GM12878 (cell line): ENCODE data around the gene HIVEP3. TPM values are rescaled to one million over a fixed set of nuclear protein-coding genes. Genes with fewer than 3 reads are reported as not detected.

Source experiments
- ATAC-seq: fragments of 200-7000 bp; cut with Tn5 transposase; 3 replicates; pipeline ENCODE4 v1.9.1; 2020; ENCODE audit warnings: mild to moderate bottlenecking, moderate library complexity
- BruUV-seq: library from RNA; stranded (reverse); fragments of 400-500 nt; replicated peaks from 2 replicates; lab custom pipeline; 2021; lab: Mats Ljungman, UMichigan
- CTCF ChIA-PET: fragments of 300-600 bp; sonication (Branson Sonifier 250); formaldehyde crosslinking; extraction: SDS; loops from one replicate; lab custom pipeline; 2021; ENCODE audit warnings: inconsistent platforms; lab: Yijun Ruan, JAX
- POLR2A ChIA-PET: fragments of 350-600 bp; formaldehyde crosslinking; extraction: SDS; loops from one replicate; lab custom pipeline; 2021; ENCODE audit warnings: inconsistent platforms; lab: Charles Lee
- RAD21 ChIA-PET: fragments of 300-600 bp; sonication (Branson Sonifier 250); formaldehyde crosslinking; loops from one replicate; lab custom pipeline; 2023; ENCODE audit warnings: antibody characterized with exemption; ENCODE audit not compliant: unreplicated experiment; lab: Charles Lee
- SMC1A ChIA-PET: fragments of 300-600 bp; sonication (Branson Sonifier 250); formaldehyde crosslinking; loops from one replicate; lab custom pipeline; 2023; ENCODE audit not compliant: unreplicated experiment, uncharacterized antibody; lab: Charles Lee
- DNase-seq: peaks from one replicate; pipeline ENCODE4 v3.0.0-alpha.2; 2011; ENCODE audit warnings: low read depth, low spot score
- FAIRE-seq: peaks from 3 replicates; lab custom pipeline; 2011; peaks lifted over from hg19 to GRCh38; lab: Jason Lieb, UNC
- H2AFZ ChIP-seq: 2 replicates; pipeline ENCODE4 v1.6.0; 2011; ENCODE audit warnings: low read depth, low read length, control low read depth; ENCODE audit not compliant: control insufficient read depth
- H3K27ac ChIP-seq: 2 replicates; pipeline ENCODE4 v1.5.1; 2011; ENCODE audit warnings: control low read depth; ENCODE audit not compliant: control insufficient read depth, insufficient read depth
- H3K27me3 ChIP-seq, 2 experiments: replicated peaks in 1 of 2; 2 replicates each; pipeline versions ENCODE4 v1.6.0 to v1.6.1; 2011; ENCODE audit warnings: low read length in 1 of 2; ENCODE audit not compliant: control insufficient read depth in 2 of 2, insufficient read depth in 2 of 2
- H3K36me3 ChIP-seq, 2 experiments: 2 replicates each; pipeline ENCODE4 v1.5.1; 2011; ENCODE audit warnings: low read length in 1 of 2; ENCODE audit not compliant: control insufficient read depth in 2 of 2, insufficient read depth in 2 of 2
- H3K4me1 ChIP-seq: 2 replicates; pipeline ENCODE4 v1.6.1; 2011; ENCODE audit warnings: mild to moderate bottlenecking, low read length, moderate library complexity, mixed read lengths; ENCODE audit not compliant: control insufficient read depth, insufficient read depth
- H3K4me2 ChIP-seq: 2 replicates; pipeline ENCODE4 v1.6.0; 2011; ENCODE audit warnings: control low read depth; ENCODE audit not compliant: control insufficient read depth, insufficient read depth
- H3K4me3 ChIP-seq: fragments of 200-600 bp; sonication (generic); 2 replicates; pipeline ENCODE4 v1.5.1; 2016
- H3K79me2 ChIP-seq: 2 replicates; pipeline ENCODE4 v1.6.0; 2011; ENCODE audit warnings: low read length; ENCODE audit not compliant: control insufficient read depth, insufficient read depth
- H3K9ac ChIP-seq: 2 replicates; pipeline ENCODE4 v1.8.0; 2011; ENCODE audit warnings: low read length, control low read depth, mixed read lengths; ENCODE audit not compliant: control insufficient read depth, insufficient read depth
- H3K9me3 ChIP-seq: replicated peaks from 3 replicates; pipeline ENCODE4 v1.5.1; 2011; ENCODE audit warnings: mild to moderate bottlenecking, low read length; ENCODE audit not compliant: control insufficient read depth, insufficient read depth
- H4K20me1 ChIP-seq: 2 replicates; pipeline ENCODE4 v1.6.0; 2011; ENCODE audit not compliant: control insufficient read depth, insufficient read depth
- CEBPB ChIP-seq, 2 experiments: fragments of 150-350 bp in 1 of 2; IDR thresholded peaks; 2 replicates each; pipeline ENCODE4 v1.6.1; 2012 to 2014; ENCODE audit warnings: low read depth in 2 of 2, low read length in 2 of 2, borderline replicate concordance in 1 of 2, inconsistent platforms in 1 of 2
- HCFC1 ChIP-seq: fragments of 150-350 bp; IDR thresholded peaks from 2 replicates; pipeline ENCODE4 v1.6.1; 2014; ENCODE audit warnings: low read length
- MTA3 ChIP-seq: IDR thresholded peaks from 2 replicates; pipeline ENCODE4 v1.6.1; 2012; ENCODE audit warnings: low read length, inconsistent platforms, borderline replicate concordance
- RCOR1 ChIP-seq: conservative IDR thresholded peaks from 2 replicates; pipeline ENCODE4 v1.6.1; 2012; ENCODE audit warnings: low read depth, low read length, improper control_type of control experiment
- STAT1 ChIP-seq: fragments of 450-650 bp; conservative IDR thresholded peaks from 2 replicates; pipeline ENCODE4 v1.6.1; 2014; ENCODE audit warnings: antibody characterized with exemption, mild to moderate bottlenecking
- TCF3 ChIP-seq: IDR thresholded peaks from 2 replicates; pipeline ENCODE4 v1.6.1; 2012; ENCODE audit warnings: low read depth, mild to moderate bottlenecking, low read length, borderline replicate concordance; ENCODE audit not compliant: insufficient read depth
- WGBS: methylation state at CpG from one replicate; pipeline ENCODE4 v1.1.6; 2016; ENCODE audit warnings: low lambda C conversion rate; ENCODE audit not compliant: insufficient replicate concordance, insufficient coverage; ENCODE audit errors: missing lambda C conversion rate; 5-methylcytosine and 5-hydroxymethylcytosine counted together
- in situ Hi-C: fragments of 300-500 bp; cut with MboI; formaldehyde crosslinking; loops from 9 replicates; pipeline ENCODE4 v1.14.3; 2018; ENCODE audit warnings: mixed read lengths
- intact Hi-C: fragments of 100-400 bp; cut with micrococcal nuclease; formaldehyde crosslinking; loops from one replicate; pipeline ENCODE4 v1.14.2; 2022; ENCODE audit not compliant: unreplicated experiment
- polyA plus RNA-seq, 11 experiments: library from polyadenylated mRNA; depleted of rRNA in 4 of 11; unstranded in 6 of 11; stranded (reverse) in 5 of 11; fragments of >200 nt; fragmentation: Nextera tagmentation in 4 of 11; fragmentation: Illumina TruSeq in 1 of 11; extraction: Ambion mirVana in 4 of 11; extraction: Trizol in 1 of 11; gene quantifications; 1 replicate in 1 of 11; 2 replicates in 10 of 11; pipeline versions ENCODE4 v1.2.1 to v1.2.3, GENCODE V29; 2011 to 2016; ENCODE audit warnings: inconsistent platforms in 2 of 11, missing spikeins in 2 of 11, low read depth in 1 of 11
- total RNA-seq, 4 experiments: library from RNA; depleted of rRNA in 3 of 4; stranded (reverse); fragments of >200 nt in 3 of 4; fragmentation: Illumina TruSeq in 1 of 4; extraction: Trizol in 1 of 4; gene quantifications; 2 replicates each; pipeline versions ENCODE4 v1.2.1 to v1.2.3, GENCODE V29; 2013 to 2021
- TF ChIP-seq, protein P1 (sequence below): fragments of 150-350 bp; IDR thresholded peaks from 2 replicates; pipeline ENCODE4 v1.6.1; 2016; ENCODE audit warnings: low read depth, low read length
- TF ChIP-seq, protein P2 (sequence below): IDR thresholded peaks from 2 replicates; pipeline ENCODE4 v1.6.1; 2011; ENCODE audit warnings: low read depth, low read length, improper control_type of control experiment, borderline replicate concordance

HIVEP3 gene
- total and polyA plus RNA-seq, 10 of the 15 experiments (the other 5 are each of a cell fraction or from before 2014, with no cell fraction given), result 1.8 to 13.6 (median 3.8) TPM

DNA sequence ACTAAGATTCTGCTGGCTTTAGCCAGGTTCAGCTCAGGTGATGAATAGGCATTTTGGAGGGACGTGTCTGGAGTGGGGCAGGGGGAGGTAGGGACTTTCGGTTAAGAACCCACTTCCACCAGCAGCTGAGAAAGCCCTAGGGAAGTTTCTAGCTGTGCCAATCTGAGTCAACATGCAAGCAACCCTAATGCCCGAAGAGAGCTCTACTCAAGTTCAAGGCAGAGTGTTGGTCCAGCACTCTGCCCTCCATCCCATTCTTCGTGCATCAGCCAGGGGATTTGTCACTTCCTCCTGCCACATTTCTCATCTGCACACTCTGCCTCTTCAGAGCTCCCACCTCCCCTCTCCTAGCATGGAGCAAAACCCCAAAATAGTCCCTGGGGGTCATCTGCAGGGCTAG, 208.8 kb downstream of the HIVEP3 start:
- no TSS peak for BruUV-seq

More for the DNA sequence above, 208.8 kb downstream of the HIVEP3 start:
- Histone ChIP-seq H3K4me1 (peaks cover 5% of the 10 kb centered on the region), H3K9me3 (no peaks in the 10 kb centered on the region), H3K27me3 (no peaks in the 10 kb centered on the region), H3K27ac (no peak overlapping the region), H3K4me3 (no peak overlapping the region), H3K79me2 (no peaks in the 10 kb centered on the region), H2AFZ (no peak overlapping the region), H3K9ac (no peak overlapping the region)
- in situ Hi-C loops, result no loop called here
- WGBS, result 11% methylated on average over 4 of the region's 4 CpGs
- POLR2A ChIA-PET, result interaction anchor here (1.0 to 1.9 kb wide), 5 partner anchors 9 to 43 kb away, joined by 3 to 5 read pairs (median 4); no protein-coding TSS in a partner anchor
- peak; percentile 54 for ATAC-seq
- no peak for DNase-seq
- TF ChIP-seq MTA3 (no peak), TCF3 (no peak), CEBPB (IDR thresholded peaks at IDR 0.05; ENCODE audit: borderline replicate concordance in 1 of 2, low read depth in 2 of 2, low read length in 2 of 2) (no peak), STAT1 (no peak), RCOR1 (no peak), HCFC1 (no peak)
- TF ChIP-seq, protein P1, sequence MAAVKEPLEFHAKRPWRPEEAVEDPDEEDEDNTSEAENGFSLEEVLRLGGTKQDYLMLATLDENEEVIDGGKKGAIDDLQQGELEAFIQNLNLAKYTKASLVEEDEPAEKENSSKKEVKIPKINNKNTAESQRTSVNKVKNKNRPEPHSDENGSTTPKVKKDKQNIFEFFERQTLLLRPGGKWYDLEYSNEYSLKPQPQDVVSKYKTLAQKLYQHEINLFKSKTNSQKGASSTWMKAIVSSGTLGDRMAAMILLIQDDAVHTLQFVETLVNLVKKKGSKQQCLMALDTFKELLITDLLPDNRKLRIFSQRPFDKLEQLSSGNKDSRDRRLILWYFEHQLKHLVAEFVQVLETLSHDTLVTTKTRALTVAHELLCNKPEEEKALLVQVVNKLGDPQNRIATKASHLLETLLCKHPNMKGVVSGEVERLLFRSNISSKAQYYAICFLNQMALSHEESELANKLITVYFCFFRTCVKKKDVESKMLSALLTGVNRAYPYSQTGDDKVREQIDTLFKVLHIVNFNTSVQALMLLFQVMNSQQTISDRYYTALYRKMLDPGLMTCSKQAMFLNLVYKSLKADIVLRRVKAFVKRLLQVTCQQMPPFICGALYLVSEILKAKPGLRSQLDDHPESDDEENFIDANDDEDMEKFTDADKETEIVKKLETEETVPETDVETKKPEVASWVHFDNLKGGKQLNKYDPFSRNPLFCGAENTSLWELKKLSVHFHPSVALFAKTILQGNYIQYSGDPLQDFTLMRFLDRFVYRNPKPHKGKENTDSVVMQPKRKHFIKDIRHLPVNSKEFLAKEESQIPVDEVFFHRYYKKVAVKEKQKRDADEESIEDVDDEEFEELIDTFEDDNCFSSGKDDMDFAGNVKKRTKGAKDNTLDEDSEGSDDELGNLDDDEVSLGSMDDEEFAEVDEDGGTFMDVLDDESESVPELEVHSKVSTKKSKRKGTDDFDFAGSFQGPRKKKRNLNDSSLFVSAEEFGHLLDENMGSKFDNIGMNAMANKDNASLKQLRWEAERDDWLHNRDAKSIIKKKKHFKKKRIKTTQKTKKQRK, result no peak
- TF ChIP-seq, protein P2, sequence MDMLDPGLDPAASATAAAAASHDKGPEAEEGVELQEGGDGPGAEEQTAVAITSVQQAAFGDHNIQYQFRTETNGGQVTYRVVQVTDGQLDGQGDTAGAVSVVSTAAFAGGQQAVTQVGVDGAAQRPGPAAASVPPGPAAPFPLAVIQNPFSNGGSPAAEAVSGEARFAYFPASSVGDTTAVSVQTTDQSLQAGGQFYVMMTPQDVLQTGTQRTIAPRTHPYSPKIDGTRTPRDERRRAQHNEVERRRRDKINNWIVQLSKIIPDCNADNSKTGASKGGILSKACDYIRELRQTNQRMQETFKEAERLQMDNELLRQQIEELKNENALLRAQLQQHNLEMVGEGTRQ, result no peak
- TF ChIP-seq, all 136 proteins: peak for 0
- ChIA-PET CTCF (interaction anchor here (0.6 to 2.4 kb wide), 5 partner anchors 10 to 102 kb away, joined by 3 to 12 read pairs (median 4); no protein-coding TSS in a partner anchor), SMC1A (interaction anchor here (1.1 to 3.9 kb wide), 4 partner anchors 10 to 51 kb away, joined by 3 to 24 read pairs (median 10); no protein-coding TSS in a partner anchor), RAD21 (interaction anchor here (1.0 to 2.6 kb wide), 6 partner anchors 9 to 57 kb away, joined by 3 to 12 read pairs (median 3); no protein-coding TSS in a partner anchor)
- intact Hi-C loops, result no loop called here
- Histone ChIP-seq H3K4me2 (no peak overlapping the region), H4K20me1 (no peaks in the 10 kb centered on the region), H3K36me3 (no peaks in the 10 kb centered on the region)
- FAIRE-seq, result no peak
